Breast epithelium (tissue), 3 donors: ENCODE data around the gene TOM1.

ENCODE experiments used
- CTCF ChIP-seq, 3 donors: fragments of 450-650 bp; IDR thresholded peaks; one replicate each; pipeline ENCODE4 v1.5.1; 2016 to 2017; ENCODE audit warnings: antibody characterized with exemption in 3 of 3, mild to moderate bottlenecking in 3 of 3, moderate library complexity in 3 of 3
- POLR2AphosphoS5 ChIP-seq, 3 donors: sonication (generic); formaldehyde crosslinking; IDR thresholded peaks; one replicate each; pipeline ENCODE4 v1.6.1; 2017; ENCODE audit warnings: antibody characterized with exemption in 3 of 3

- TF ChIP-seq CTCF (IDR thresholded peaks at IDR 0.05): no peak
- TF ChIP-seq POLR2AphosphoS5 (IDR thresholded peaks at IDR 0.05): no peak
Observed at GRCh38 chr22:35337932-35338331, 38.2 kb downstream of the TOM1 start.
